Endodermal cell (in vitro differentiated cells): ENCODE data around the gene HEATR9. TPM values are rescaled to one million over a fixed set of nuclear protein-coding genes. Genes with fewer than 3 reads are reported as not detected.

ENCODE experiments used
- DNase-seq: peaks from one replicate; pipeline ENCODE4 v3.0.0-alpha.2; 2017
- H3K27ac ChIP-seq: 2 replicates; pipeline ENCODE4 v1.5.1; 2013; ENCODE audit warnings: mild to moderate bottlenecking, low read depth, low read length, moderate library complexity
- H3K27me3 ChIP-seq: 2 replicates; pipeline ENCODE4 v1.6.1; 2013; ENCODE audit warnings: mild to moderate bottlenecking, low read length, moderate library complexity; ENCODE audit not compliant: insufficient read depth, control insufficient read depth, poor library complexity, severe bottlenecking
- H3K36me3 ChIP-seq: 2 replicates; pipeline ENCODE4 v1.7.0; 2013; ENCODE audit warnings: mild to moderate bottlenecking, low read length, moderate library complexity; ENCODE audit not compliant: control insufficient read depth, insufficient read depth
- H3K4me1 ChIP-seq: one replicate; pipeline ENCODE4 v1.7.0; 2013; ENCODE audit warnings: low read length; ENCODE audit not compliant: control insufficient read depth, insufficient read depth
- H3K4me3 ChIP-seq: 2 replicates; pipeline ENCODE4 v1.5.1; 2013; ENCODE audit warnings: mild to moderate bottlenecking, low read length, moderate library complexity
- H3K9ac ChIP-seq: 2 replicates; pipeline ENCODE4 v1.6.1; 2013; ENCODE audit warnings: mild to moderate bottlenecking, low read length, moderate library complexity; ENCODE audit not compliant: poor library complexity, severe bottlenecking; ENCODE audit errors: extremely low read depth
- H3K9me3 ChIP-seq: 2 replicates; pipeline ENCODE4 v1.6.1; 2013; ENCODE audit warnings: mild to moderate bottlenecking, low read length, moderate library complexity; ENCODE audit not compliant: control insufficient read depth
- H3K27ac Mint-ChIP-seq: 2 replicates; pipeline ENCODE4 v1.8.0; 2020; ENCODE audit warnings: mixed read lengths
- H3K27me3 Mint-ChIP-seq: 2 replicates; pipeline ENCODE4 v1.8.0; 2021; ENCODE audit warnings: mild to moderate bottlenecking, mixed read lengths; ENCODE audit not compliant: insufficient read depth
- H3K36me3 Mint-ChIP-seq: 2 replicates; pipeline ENCODE4 v1.8.0; 2020; ENCODE audit warnings: low read depth, mixed read lengths
- H3K4me1 Mint-ChIP-seq: 2 replicates; pipeline ENCODE4 v1.8.0; 2020; ENCODE audit warnings: mixed read lengths
- H3K4me3 Mint-ChIP-seq: 2 replicates; pipeline ENCODE4 v1.8.0; 2020; ENCODE audit warnings: mild to moderate bottlenecking, moderate library complexity, mixed read lengths
- H3K9me3 Mint-ChIP-seq: 2 replicates; pipeline ENCODE4 v1.8.0; 2020; ENCODE audit warnings: mild to moderate bottlenecking, mixed read lengths
- CTCF ChIP-seq: fragments of 200-600 bp; sonication (generic); conservative IDR thresholded peaks from 2 replicates; pipeline ENCODE4 v1.5.0; 2021; ENCODE audit warnings: antibody characterized with exemption, mild to moderate bottlenecking
- WGBS, 2 experiments: methylation state at CpG; one replicate each; pipeline versions ENCODE4 v1.1.5 to v1.1.7; 2013; ENCODE audit warnings: missing lambda C conversion rate in 2 of 2, mixed read lengths in 1 of 2; ENCODE audit not compliant: insufficient coverage in 1 of 2, insufficient read length in 1 of 2; 5-methylcytosine and 5-hydroxymethylcytosine counted together
- total RNA-seq, 2 donors: library from RNA; stranded (reverse); fragmentation: NEBNext Ultra II Directional in 1 of 2; extraction: Animal tissue kit (Norgen Biotek cat#: 25700) in 1 of 2; gene quantifications; 2 replicates in 1 of 2; 3 replicates in 1 of 2; pipeline ENCODE4 v1.2.1, GENCODE V29; 2021

HEATR9 gene
- total RNA-seq, 2 donors from 2014 or later: not detected

GRCh38 chr17:35906926-35907637, 38.4 kb upstream of the HEATR9 start:
- Mint-ChIP-seq H3K9me3 (no peaks in the 10 kb centered on the region), H3K27ac (no peak overlapping the region), H3K36me3 (no peaks in the 10 kb centered on the region), H3K4me3 (no peak overlapping the region), H3K27me3 (peaks cover 21% of the 10 kb centered on the region), H3K4me1 (no peaks in the 10 kb centered on the region)
- no peak for DNase-seq
- Histone ChIP-seq H3K9me3 (no peaks in the 10 kb centered on the region), H3K27me3 (no peaks in the 10 kb centered on the region), H3K4me1 (no peaks in the 10 kb centered on the region), H3K4me3 (no peak overlapping the region), H3K9ac (no peak overlapping the region), H3K36me3 (no peaks in the 10 kb centered on the region), H3K27ac (no peak overlapping the region)
- 75 to 95% methylated on average over 3 of the region's 3 CpGs for WGBS, 2 experiments
- TF ChIP-seq CTCF: no peak

DNA sequence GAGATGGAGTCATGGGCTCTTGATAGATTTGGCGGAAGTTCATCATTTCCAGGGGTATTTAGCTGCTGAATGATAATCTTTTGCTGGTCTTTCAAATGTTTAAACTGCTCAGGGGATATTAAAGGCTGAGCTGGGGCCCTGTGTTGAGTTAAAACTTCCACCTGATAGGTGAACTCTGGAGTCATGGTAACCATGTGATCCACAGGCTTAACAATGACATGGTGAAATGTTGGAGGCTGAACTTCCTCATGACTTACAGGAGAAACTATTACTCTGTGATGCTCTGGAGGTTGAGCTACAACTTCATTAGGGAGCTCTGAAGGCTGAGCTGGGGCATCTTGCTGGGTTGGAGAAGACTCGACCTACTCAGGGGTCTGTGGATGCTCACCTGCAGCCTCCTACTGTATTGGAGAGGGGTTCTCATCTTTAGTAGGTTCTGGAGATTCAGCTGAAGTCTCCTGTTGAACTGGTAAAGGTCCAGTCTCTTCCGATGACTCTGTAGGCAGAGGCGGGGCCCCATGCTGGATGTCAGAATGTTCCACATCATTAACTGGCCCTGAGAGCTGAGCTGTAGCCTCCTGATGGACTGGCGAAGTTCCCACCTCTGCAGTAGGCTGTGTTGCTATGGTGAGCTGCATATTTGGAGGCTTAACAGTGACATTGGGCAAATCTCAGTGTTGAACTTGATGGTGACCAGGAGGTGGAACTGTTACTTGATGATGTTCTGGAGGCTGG, 37.7 kb upstream of the HEATR9 start:
- Mint-ChIP-seq H3K36me3 (no peaks in the 10 kb centered on the region), H3K4me3 (no peak overlapping the region), H3K27me3 (peaks cover 21% of the 10 kb centered on the region), H3K4me1 (no peaks in the 10 kb centered on the region), H3K9me3 (no peaks in the 10 kb centered on the region), H3K27ac (no peak overlapping the region)
- Histone ChIP-seq H3K27me3 (no peaks in the 10 kb centered on the region), H3K27ac (no peak overlapping the region), H3K36me3 (no peaks in the 10 kb centered on the region), H3K9ac (no peak overlapping the region), H3K4me3 (no peak overlapping the region), H3K4me1 (no peaks in the 10 kb centered on the region), H3K9me3 (no peaks in the 10 kb centered on the region)
- WGBS, 2 experiments: 73 to 97% methylated on average over 4 to 5 of the region's 5 CpGs
- no peak for TF ChIP-seq CTCF
- no peak for DNase-seq

- no peaks in the 10 kb centered on the region for H3K36me3 Mint-ChIP-seq
- no peaks in the 10 kb centered on the region for H3K4me1 Mint-ChIP-seq
These were observed 34.8 kb upstream of the HEATR9 start for GRCh38 chr17:35903451-35903850.

More at GRCh38 chr17:35903451-35903850, 34.8 kb upstream of the HEATR9 start:
- H3K4me3 ChIP-seq: no peak overlapping the region
- no peak for TF ChIP-seq CTCF
- Mint-ChIP-seq H3K9me3 (no peaks in the 10 kb centered on the region), H3K27me3 (peaks cover 11% of the 10 kb centered on the region), H3K4me3 (no peak overlapping the region), H3K27ac (no peak overlapping the region)
- H3K27me3 ChIP-seq: no peaks in the 10 kb centered on the region
- H3K27ac ChIP-seq: no peak overlapping the region
- no peak overlapping the region for H3K9ac ChIP-seq
- H3K4me1 ChIP-seq: no peaks in the 10 kb centered on the region
- DNase-seq: no peak
- H3K36me3 ChIP-seq: no peaks in the 10 kb centered on the region
- H3K9me3 ChIP-seq: no peaks in the 10 kb centered on the region
- WGBS, 2 experiments: 92 to 93% methylated on average over 2 to 5 of the region's 5 CpGs
